GM19099 (cell line): ENCODE measurements around the gene TENM3.

ENCODE experiments used
- POLR2A ChIP-seq: IDR thresholded peaks from 3 replicates; pipeline ENCODE4 v1.6.1; 2011; ENCODE audit warnings: low read depth; ENCODE audit not compliant: insufficient read length; ENCODE audit errors: extremely low read depth

Gene TENM3

DNA sequence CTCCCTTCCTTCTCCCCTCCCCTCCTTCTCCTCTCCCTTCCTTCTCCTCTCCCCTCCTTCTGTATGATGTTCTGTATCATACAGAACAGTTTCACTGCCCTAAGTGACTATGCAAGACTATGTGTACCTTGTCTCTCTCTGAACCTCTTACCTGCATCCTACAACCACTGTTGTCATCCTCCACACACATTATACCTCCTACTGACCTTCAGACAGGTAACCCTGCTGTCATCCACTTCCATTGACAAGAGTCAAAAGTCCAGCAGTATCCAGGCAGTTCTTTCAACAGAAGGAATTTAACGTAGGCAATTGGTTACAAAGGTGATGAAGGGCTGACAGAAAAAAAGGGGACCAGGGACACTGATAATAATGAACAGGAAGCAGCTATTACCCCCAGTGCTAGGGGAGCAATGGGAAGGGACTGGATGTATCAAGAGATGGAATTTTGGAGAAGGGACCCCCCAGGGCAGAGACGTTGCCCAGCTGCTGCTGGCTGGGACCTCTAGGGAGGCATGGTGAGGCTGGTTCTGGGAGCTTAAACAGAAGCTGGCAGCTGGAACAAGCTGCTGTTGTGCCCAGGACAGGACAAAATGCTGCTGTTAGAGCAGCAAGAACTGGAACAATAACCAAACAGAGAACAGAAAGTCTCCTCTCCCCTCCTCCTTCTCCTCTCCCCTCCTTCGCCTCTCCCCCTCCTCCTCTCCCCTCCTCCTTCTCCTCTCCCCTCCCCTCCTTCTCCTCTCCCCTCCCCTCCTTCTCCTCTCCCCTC is 589.3 kb downstream of the TENM3 start:
- TF ChIP-seq POLR2A = no peak

DNA sequence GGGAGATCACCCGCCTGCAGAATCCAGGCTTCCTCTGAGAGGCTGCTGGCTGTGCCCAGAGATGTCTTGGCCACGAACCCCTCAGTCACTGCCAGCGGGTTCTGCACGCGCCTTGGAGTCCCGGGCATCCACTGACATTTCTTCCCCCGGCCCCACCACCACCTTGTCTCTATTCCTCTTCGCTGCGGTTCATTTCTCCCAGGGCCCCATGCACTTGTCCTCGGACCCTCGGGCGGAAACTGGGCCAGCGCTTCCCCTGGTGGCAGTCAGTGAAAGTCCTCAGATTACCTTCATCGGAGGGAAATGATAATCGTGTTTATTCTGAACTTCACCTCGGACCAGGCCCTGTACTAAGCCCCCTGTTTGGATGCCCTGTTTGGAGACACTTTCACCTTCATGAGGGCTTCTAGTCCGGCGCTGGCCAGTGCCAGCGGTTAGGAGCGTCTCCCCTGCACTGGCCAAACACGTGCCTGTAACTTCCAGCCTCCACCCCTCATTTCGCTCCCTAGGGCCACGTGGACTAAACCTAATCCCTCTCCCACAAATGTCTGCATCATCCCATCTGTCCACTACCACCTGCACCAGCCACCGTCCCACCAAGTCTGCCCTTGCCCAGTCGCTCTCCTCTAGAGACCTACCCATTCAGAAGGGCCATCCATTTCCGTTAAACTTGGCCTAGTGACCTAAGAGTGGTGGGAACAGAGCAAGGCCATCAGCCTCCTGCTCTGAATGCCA is 592.0 kb downstream of the TENM3 start:
- no peak for TF ChIP-seq POLR2A

DNA sequence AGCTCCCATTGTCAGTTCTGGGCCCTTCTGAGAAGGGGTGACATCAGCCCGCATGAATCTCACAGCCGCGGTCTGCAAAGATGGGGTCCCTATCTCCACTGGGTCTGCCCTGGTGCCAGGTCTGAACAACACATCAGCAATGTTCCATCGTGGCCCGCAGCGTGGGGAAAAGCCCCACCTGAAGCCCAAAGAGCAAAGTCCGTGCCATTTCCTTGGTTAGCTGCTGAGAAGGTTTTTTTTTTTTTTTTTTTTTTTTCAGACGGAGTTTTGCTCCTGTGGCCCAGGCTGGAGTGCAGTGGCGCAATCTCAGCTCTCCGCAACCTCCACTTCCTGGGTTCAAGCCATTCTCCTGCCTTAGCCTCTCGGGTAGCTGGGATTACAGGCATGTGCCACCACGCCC is 594.6 kb downstream of the TENM3 start:
- no peak for TF ChIP-seq POLR2A

DNA sequence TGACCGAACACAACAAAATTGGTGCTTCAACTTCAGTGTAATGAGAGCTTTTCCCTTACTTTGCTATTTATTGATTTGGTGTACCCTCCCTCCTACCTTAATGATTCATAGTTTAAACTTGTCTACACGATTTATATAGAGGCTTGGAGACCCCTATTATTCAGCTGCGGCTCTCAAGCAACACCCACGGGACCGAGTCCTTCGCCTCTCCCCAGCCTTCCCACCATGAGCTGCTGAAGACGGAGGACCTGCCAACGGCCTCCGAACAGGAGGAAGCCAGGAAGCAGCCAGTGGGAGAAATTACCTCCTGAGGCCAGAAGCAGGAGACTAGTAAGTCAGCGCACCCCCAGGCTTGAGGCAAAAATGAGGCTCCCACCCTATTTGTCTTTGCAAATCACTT is 595.3 kb downstream of the TENM3 start:
- no peak for TF ChIP-seq POLR2A

DNA sequence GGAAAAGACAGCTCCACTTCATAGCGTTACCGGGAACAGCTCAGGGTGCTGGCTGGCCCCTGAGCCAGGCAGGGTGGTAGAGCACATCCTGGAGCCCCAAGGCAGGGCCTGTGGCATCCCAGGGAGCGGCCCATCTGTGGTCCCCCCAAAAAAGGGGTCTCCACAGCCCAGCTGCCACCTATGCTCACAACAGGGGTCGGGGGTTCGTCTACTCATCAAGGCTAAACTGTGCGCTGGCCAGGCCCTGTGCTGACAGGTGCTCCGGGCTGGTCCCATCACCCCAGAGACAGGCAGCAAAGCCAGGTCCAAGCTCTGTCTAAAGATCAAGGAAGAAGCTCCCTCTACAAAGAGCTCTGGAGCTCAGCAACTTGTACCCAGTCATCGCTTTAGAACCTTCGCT is 596.1 kb downstream of the TENM3 start:
- no peak for TF ChIP-seq POLR2A

DNA sequence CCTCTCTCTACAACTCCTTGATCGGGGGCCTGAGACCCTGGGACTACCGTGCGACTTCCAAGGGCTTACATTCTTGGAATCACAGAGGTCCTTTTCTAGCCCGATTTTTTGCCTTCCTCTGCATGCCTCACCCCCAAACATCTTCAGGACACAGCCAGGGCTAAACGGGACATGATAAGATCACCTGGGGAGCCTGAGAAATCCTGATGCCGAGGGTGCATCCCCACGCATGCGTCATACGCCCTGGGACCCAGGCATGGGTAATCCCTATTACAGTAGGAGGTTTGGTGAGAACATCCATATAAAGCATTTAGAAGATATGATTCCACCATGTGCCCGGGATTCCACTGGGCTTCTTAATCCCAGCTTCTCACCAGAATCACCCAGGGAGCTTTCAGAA is 596.9 kb downstream of the TENM3 start:
- TF ChIP-seq POLR2A = no peak

DNA sequence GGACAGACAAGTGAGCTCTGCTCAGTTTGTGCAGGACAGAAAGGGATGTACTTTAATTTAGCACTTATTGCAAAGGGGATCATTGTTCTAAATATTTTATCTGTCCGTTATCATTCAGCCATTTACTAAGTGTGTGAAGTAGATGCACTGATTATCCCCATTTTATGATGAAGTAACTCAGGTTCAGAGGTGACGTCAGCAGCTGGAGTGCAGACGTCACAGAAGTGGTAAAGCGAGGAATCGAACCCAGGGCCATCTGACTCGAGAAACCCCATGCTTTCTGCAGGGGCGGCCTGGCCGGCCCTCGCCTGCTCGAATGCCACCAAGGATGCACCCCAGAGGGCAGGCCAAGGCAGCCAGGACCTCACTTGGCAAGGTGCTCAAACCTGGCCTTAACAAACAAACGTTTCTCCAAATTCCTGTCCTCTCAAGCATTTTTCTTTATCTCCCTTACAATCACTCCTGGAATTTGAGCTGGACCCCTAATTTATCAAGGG is 599.0 kb downstream of the TENM3 start:
- no peak for TF ChIP-seq POLR2A

DNA sequence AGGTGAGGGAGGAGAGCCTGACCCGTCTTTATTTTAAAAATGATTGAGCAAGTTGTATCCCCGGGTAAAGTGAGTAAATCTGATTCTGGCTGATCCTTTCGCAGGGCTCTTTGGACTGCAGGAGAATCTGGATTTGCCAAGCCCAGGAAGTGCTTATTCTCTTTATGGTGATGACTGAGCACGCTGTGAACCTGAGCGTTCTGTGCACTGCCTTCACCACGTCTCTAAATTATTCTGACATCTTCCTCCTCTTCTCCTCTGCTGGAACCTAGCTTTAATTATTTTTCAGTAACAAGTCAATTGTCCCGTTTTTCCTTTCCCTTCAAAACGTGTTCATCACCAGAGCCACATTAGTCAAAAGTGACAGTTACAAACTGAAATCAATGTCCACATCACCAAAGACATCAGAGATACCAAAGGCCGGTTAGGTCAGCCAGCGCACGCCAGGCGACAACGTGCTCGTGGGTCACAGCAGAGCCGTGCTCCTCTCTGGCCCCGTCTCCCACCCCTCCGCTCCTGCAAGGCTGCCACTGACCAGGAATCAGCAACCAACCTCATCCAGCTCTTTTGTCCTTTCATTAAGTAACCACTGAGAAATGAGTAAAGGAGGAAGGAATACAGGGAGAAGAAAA is 599.7 kb downstream of the TENM3 start:
- TF ChIP-seq POLR2A = no peak

DNA sequence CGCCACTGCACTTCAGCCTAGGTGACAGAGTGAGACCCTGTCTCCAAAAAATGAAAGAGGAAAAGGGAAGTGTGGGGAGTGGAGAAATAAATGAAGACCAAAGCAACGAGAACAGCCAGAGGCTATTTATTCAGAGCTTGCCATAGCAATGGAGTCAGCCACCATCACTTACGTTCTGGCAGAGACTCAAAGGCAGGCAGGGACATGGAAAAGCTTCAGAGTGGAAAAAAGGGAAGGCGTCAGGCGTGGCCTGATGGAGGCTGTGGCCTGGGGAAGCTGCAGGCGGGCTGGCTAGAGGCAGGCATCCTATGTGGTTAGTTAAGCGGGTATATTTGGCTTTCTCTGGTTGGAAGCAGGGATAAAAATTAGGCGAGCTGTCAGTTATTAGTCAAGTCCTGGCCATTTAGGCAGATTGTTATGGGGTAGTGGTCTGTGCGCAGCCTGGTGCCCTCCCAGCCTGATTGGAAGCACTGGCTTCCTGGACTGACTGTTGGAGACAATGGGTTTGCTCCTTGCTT is 600.7 kb downstream of the TENM3 start:
- TF ChIP-seq POLR2A = no peak

DNA sequence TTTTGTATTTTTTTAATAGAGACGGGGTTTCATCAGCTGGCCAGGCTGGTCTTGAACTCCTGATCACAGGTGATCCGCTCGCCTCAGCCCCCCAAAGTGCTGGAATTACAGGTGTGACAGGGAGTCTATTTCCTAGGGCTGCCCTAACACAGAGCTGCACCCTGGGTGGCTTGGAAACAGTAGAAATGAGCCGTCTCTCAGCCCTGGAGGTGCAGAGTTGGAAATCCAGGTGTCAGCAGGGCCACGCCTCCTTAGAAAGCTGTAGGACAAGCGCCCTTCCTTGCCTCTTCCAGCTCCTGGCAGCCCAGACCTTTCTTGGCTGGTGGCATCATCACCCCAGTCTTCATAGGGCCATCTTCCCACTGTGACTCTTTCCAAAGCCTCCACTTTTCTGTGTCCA is 602.4 kb downstream of the TENM3 start:
- TF ChIP-seq POLR2A = no peak

DNA sequence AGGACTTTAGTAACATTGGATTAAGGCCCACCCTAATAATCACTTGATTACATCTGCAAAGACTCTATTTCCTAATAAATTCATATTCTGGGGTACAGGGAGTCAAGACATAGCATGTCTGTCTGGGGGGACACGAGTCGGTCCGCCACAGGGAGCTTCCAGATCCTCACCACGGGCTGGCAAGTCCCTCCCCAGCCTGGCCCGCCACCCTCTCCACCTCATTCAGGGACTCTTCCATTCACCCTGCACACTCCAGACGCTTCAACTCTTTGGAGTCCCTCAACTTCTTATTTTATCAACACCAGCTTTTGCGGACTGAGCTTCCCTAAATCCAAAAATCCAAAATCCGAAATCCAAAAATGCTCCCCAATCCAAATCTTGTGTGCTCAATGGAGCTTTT is 602.8 kb downstream of the TENM3 start:
- no peak for TF ChIP-seq POLR2A

DNA sequence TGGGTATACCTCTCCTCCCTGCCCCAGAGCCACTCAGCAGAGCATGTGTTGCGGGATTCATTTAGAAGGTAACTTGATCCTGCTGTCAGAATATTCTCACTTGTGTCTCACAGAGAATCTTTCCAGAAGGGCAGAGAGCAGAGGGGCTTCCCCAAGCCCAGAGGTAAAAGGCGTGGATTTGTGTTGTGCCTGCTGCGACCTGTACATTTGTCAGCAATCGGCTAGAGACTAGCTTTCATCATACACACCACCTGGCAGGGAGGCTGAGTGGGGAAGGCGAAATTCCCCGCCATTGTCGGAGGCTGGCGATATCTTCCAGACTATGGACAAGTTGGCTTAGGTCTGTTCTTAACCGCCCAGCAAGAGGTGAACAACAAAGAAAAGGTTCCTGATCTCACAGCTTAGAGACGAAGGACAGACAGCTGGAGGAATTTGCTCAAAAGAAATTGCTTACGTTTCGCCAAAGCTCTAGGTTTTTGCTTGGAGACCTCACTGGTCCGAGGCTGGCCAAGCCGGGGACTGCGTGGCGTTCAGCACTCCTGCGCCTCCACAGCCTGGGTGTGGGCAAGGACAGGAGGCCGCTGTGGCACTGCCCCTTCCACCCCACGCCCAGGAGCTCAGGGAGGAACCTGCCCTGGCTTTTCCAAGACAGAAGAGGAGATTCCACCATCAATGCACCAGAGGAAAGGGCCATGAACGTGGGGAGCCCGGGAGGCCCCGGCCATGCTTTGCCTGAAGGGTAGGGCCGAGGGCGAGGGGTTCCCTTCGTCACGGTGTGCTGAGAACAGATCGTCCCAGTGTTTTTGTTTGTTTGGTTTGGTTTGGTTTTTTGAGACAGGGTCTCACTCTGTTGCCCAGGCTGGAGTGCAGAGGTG is 604.6 kb downstream of the TENM3 start:
- no peak for TF ChIP-seq POLR2A

DNA sequence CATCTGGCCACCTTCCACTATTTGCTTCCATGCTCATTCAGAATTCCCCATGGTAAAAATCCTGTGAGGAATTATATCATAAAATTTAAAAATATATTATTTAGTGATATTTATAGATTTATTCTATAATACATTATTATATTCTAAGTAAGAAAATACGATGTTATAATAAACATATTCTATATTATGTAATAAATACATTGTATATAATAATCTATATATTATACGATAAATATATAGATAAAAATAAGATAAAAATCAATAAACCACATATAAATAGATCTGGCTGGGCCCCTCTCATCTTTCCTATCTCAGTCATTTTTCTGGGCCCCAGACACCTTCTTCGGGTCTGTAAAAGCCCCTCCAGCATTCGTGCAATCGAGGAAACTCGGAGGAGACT is 605.5 kb downstream of the TENM3 start:
- TF ChIP-seq POLR2A = no peak
